Activated CD4-positive, alpha-beta T cell treated with anti-CD3 and anti-CD28 coated beads, Interleukin-10, Interleukin-2, amounts not matched to agents 100 ng/mL and 50 ng/mL, durations not matched to agents 16 hours and 8 hours (primary cell): ENCODE measurements around the gene MYO1C.

ENCODE experiments used
- DNase-seq: peaks from one replicate; pipeline ENCODE4 v3.0.0-alpha.2; 2020

Gene MYO1C

GRCh38 chr17:1416414-1416813 lies 76.1 kb downstream of the MYO1C start:
- DNase-seq: no peak

GRCh38 chr17:1414634-1415033 lies 77.9 kb downstream of the MYO1C start:
- DNase-seq: no peak
